ENCODE measurements around the gene TMEM82.
A peak's percentile ranks its signal among the peaks of the same experiment; 100 is the strongest.

The TMEM82 gene

GRCh38 chr1:15796086-15796462 lies 53.8 kb downstream of the TMEM82 start:
- TF ChIP-seq CTCF (IDR thresholded peaks at IDR 0.05; ENCODE audit: unreplicated experiment in 3 of 3): no peak
- Mint-ChIP-seq H3K9me3 (no peaks in the 10 kb centered on the region), H3K27me3 (ENCODE audit: low read depth) (peaks cover 20% of the 10 kb centered on the region), H3K27ac (peak overlapping the region in 1 of 3 experiments; percentile 6), H3K4me1 (peaks cover 42% of the 10 kb centered on the region), H3K36me3 (ENCODE audit: low read depth) (no peaks in the 10 kb centered on the region), H3K4me3 (no peak overlapping the region)

Measured in nephron (organoid).